Thoracic aorta (tissue), 2 donors: ENCODE measurements around the gene GNG7. TPM values are rescaled to one million over a fixed set of nuclear protein-coding genes. Genes with fewer than 3 reads are reported as not detected.
A peak's percentile ranks its signal among the peaks of the same experiment; 100 is the strongest.

Source experiments
- ATAC-seq: fragments of 150-250 bp; one replicate; pipeline ENCODE4 v1.8.0; 2017; ENCODE audit warnings: low read depth; ENCODE audit not compliant: insufficient number of reproducible peaks, low FRiP score
- DNase-seq: peaks from one replicate; pipeline ENCODE4 v3.0.0-alpha.2; 2020; ENCODE audit warnings: low spot score
- H3K27ac ChIP-seq, 2 donors: fragments of 200-600 bp; sonication (generic); 1 replicate in 1 of 2; 2 replicates in 1 of 2; pipeline ENCODE4 v1.5.1; 2016; ENCODE audit warnings: mild to moderate bottlenecking in 2 of 2, moderate library complexity in 2 of 2
- H3K27me3 ChIP-seq: fragments of 200-600 bp; sonication (generic); replicated peaks from 2 replicates; pipeline ENCODE4 v1.6.0; 2016; ENCODE audit warnings: mild to moderate bottlenecking; ENCODE audit not compliant: insufficient read depth
- H3K36me3 ChIP-seq: fragments of 200-600 bp; sonication (generic); one replicate; pipeline ENCODE4 v1.5.1; 2016
- H3K4me1 ChIP-seq, 2 donors: fragments of 200-600 bp; sonication (generic); 1 replicate in 1 of 2; 2 replicates in 1 of 2; pipeline versions ENCODE4 v1.5.1 to v1.6.0; 2016; ENCODE audit warnings: low read depth in 2 of 2, mild to moderate bottlenecking in 1 of 2; ENCODE audit not compliant: control insufficient read depth in 1 of 2
- H3K4me3 ChIP-seq: fragments of 200-600 bp; sonication (generic); 2 replicates; pipeline ENCODE4 v1.5.1; 2016; ENCODE audit warnings: mild to moderate bottlenecking
- H3K9me3 ChIP-seq: fragments of 200-600 bp; sonication (generic); 2 replicates; pipeline ENCODE4 v1.5.1; 2016
- CTCF ChIP-seq: fragments of 200-600 bp; sonication (generic); IDR thresholded peaks from one replicate; pipeline ENCODE4 v1.5.1; 2019; ENCODE audit warnings: antibody characterized with exemption
- total RNA-seq, 2 donors: library from RNA; depleted of rRNA; stranded (reverse); fragments of >200 nt; gene quantifications; one replicate each; pipeline versions ENCODE4 v1.1.0 to v1.2.3, GENCODE V29; 2016

Gene GNG7
- total RNA-seq, 2 donors from 2014 or later: 2.3 to 3.2 TPM

DNA sequence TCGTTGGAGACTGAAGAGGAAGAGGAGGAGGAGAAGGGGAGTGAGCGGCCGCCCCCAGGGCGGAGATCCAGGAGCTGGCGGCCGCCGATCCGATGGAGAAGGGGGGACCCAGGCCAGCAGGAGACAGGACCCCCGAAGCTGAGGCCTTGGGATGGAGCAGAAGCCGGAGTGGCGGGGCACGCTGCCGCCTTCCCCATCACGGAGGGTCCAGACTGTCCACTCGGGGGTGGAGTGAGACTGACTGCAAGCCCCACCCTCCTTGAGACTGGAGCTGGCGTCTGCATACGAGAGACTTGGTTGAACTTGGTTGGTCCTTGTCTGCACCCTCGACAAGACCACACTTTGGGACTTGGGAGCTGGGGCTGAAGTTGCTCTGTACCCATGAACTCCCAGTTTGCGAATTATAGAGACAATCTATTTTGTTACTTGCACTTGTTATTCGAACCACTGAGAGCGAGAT, 224.7 kb downstream of the GNG7 start:
- Histone ChIP-seq H3K9me3 (peaks cover 2% of the 10 kb centered on the region), H3K27ac (peak overlapping the region; percentile 87 to 91), H3K27me3 (no peaks in the 10 kb centered on the region), H3K4me1 (peaks cover 13 to 31% of the 10 kb centered on the region in 2 donors), H3K36me3 (peaks cover 12% of the 10 kb centered on the region), H3K4me3 (peak overlapping the region; percentile 89)
- TF ChIP-seq CTCF: no peak
- DNase-seq (no peak), ATAC-seq (no peak)

GRCh38 chr19:2477141-2477710, 225.3 kb downstream of the GNG7 start:
- Histone ChIP-seq H3K9me3 (no peaks in the 10 kb centered on the region), H3K27me3 (no peaks in the 10 kb centered on the region), H3K36me3 (peaks cover 12% of the 10 kb centered on the region), H3K27ac (peak overlapping the region; percentile 87 to 91), H3K4me1 (peaks cover 13 to 31% of the 10 kb centered on the region in 2 donors), H3K4me3 (peak overlapping the region; percentile 89)
- ATAC-seq: no peak
- TF ChIP-seq CTCF: no peak
- DNase-seq: no peak

- TF ChIP-seq CTCF: no peak
- DNase-seq: no peak
Measured at GRCh38 chr19:2476451-2477140, 225.9 kb downstream of the GNG7 start.

GRCh38 chr19:2475702-2476450, 226.6 kb downstream of the GNG7 start, which contains the start of gene GADD45B:
Gene GADD45B, plus strand, starts transcription at chr19:2476127. Its CDS starts 232 bp downstream, at chr19:2476359.
- DNase-seq (peak; percentile 89), ATAC-seq (peak; percentile 61)
- peak within 1 kb of the TSS; percentile 91 to 96 for H3K27ac ChIP-seq
- peaks cover 12% of the 10 kb centered on the region for H3K36me3 ChIP-seq
- no peaks in the 10 kb centered on the region for H3K27me3 ChIP-seq
- H3K4me1 ChIP-seq: peaks cover 13 to 21% of the 10 kb centered on the region in 2 donors
- TF ChIP-seq CTCF: no peak
- no peaks in the 10 kb centered on the region for H3K9me3 ChIP-seq
- peak within 1 kb of the TSS; percentile 89 for H3K4me3 ChIP-seq

More at GRCh38 chr19:2476451-2477140, 225.9 kb downstream of the GNG7 start:
- H3K9me3 ChIP-seq: no peaks in the 10 kb centered on the region
- peak overlapping the region; percentile 89 for H3K4me3 ChIP-seq
- peaks cover 12% of the 10 kb centered on the region for H3K36me3 ChIP-seq
- H3K27ac ChIP-seq: peak overlapping the region; percentile 87 to 91
- H3K4me1 ChIP-seq: peaks cover 13 to 28% of the 10 kb centered on the region in 2 donors
- no peak for ATAC-seq
- H3K27me3 ChIP-seq: no peaks in the 10 kb centered on the region
